Inferior parietal cortex (tissue), 1 donor: ENCODE results near the gene NHLRC1.

Source experiments
- DNase-seq: peaks from one replicate; pipeline ENCODE4 v3.0.0-alpha.2; 2016; ENCODE audit errors: extremely low spot score

NHLRC1 gene

DNA sequence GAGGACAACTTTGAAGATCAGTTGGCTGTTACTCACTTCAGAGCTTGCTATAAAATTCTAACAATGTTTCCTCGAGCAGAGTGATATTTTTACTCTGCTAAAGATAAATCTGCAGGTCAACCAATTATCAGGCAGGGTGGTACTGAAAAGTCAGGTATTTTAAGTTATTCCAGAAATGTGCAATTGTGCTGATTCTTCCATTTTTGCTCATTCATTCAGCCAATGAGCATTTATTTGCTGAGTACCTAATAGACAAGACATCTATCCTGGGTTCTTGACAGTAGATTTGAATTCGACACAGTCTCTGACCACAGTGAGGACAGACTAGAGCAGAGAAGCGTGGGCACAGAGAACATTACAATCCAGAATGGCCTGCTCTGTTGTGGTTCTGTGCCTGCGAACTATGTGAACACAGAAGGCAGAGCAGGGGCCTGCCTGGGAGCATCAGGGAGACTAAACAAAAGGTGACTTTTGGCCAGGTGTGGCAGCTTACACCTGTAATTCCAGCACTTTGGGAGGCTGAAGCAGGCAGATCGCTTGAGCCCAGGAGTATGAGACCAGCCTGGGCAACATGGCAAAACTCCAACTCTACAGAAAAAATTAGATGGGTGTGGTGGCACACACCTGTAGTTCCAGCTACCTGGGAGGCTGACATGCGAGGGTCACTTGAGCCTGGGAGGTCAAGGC, 17.6 kb upstream of the NHLRC1 start:
- DNase-seq: no peak

DNA sequence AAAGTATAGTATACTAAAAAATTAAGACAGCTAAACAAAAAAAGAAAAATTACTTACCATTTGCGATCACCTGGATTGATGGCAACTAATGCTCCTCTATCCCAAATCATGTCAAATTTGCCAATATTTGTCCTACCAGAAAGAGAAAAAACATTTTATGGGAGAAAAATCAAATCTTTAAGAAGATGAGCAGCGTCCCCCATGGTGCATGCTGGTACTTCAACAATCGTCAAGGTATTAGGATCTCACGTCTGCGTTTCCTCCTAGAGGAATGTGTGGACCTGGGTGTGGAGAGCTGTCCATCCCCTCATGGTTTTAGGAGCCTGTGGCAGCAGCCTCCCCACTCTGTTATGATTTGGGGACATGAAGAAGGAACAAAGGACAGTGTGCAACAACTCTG, 16.4 kb upstream of the NHLRC1 start:
- no peak for DNase-seq

DNA sequence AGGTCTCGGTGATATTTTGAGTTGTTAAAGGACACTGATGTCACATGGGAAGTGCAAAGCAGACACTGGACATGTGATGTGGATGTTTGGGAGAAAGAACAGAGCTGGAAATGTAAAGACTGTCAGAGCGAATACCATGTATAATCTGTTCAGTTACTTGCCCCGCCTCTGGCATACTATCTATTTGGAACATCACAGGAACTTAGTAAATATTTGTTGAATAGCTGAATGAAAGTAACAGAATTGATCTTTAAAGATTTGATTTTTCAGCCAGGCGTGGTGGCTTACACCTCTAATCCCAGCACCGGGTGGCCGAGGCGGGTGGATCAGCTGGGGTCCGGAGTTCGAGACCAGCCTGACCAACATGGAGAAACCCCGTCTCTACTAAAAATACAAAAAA, 13.8 kb upstream of the NHLRC1 start:
- DNase-seq: no peak

DNA sequence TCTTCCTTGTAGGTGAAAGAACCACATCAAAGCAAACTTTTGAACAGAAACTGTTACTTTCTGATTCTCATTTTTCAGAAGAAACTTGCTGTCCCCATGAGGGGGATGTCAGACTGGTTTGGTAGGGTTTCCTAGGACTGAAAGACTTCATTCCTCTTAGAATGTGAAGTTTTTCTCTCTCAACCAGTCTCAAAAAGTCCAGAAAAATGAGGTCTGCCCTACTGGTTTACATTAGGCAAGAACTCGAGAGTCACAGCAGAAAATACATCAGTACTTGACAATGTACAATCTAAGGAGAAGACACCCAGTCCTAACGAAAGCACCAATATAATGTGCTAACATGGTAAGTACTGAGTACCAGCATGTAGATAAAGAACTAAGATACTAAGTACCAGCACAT, 12.7 kb upstream of the NHLRC1 start:
- no peak for DNase-seq

DNA sequence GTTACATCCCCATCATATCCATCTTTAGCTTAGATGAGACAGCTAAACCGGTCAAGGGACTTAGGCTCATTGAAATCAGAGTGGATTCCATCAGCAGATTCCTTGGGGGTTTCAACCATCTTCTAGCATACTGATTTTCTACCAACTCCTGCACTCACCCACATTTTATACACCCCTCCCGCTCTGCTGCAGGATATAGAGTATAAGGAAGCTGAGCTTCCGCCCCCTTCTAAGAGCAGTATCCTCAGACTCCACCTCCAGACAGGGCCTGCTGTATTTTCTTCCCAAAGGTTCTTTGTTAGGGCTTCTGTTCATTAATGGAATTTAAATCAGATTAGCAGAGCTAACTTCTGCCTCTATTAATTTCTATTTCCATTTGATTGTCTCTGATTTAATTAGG, 9.9 kb upstream of the NHLRC1 start:
- no peak for DNase-seq

DNA sequence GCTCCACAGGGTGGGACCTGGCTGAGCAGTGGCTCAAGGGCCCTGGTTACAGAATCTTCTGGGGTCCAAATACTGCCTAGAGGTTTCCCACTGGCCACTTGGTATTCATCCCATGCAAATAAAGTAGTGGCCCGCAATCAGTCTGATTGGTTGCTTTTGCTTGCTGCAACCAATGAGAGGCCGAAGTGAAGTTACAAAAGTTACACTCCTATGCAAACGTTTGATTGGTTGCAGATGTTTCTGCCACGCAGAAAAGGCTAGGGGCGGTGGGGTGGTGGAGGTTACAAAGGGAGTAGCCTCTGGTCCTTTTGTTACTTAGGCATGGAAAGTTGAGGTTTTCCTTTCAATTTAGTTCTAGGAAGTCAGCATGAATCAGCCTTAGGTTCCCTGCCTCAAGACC, 3.6 kb upstream of the NHLRC1 start:
- no peak for DNase-seq

DNA sequence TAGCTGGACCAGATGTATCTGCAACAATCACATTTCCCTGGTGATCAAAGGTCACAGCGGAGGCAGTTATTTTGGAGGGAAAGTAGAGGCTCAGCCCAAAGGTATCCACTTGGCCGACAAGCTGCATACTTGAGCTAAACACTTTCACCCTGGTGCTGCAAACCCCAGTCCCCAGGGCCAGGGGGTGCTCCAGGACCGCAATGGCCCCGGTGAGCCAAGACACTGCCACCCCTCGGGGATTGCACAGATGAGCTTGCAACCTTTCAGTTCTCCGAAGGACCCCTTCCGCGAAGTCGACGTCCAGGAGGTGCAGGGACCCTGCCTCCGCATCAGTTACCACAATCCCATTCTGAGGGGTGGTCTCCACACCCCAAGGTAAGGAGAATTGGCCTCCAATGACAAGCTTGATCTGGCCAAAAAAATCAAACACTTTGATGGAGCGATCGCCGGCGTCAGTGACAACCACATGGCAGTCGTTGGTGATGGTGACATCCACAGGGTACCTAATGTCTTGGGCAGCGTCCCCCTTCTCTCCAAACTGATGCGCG, 823 bp downstream of the NHLRC1 start:
- no peak for DNase-seq

DNA sequence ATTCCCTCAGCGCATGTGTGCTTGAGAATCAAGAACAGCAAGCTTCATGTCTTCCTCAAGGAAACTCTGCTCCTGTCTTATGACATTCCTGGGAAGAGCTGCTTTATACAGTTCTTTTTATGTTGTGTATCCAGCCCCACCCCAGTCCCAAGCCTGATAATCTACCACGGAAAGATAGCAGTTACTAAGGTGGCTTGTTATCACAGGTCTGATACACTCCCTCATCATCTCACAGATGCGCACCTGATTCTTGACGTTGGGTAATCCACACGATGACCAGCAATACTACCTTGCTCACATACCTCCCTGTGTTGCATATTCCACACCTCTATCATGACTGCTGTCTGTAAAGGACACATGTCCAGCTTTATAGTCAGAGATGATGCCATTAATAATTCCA, 3.2 kb downstream of the NHLRC1 start:
- DNase-seq: no peak

DNA sequence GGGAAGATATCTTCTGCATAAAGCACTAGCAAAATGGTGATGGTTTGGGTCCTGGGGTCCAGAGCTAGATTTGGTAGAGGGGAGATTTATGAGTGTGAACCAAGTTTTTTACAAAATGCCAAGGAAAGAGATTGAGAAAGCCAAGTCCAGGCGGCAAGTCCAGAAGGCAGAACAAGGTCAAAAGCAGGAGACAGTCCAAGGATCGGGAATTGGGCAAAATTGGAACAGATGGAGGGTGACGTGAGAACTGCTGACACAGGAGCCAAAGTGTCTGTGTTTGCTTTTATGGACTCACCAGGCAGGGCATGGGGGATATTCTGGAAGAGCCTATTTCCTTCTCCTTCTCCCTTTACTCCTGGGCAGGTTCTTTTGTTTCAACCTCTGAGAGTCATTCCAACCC, 4.1 kb downstream of the NHLRC1 start:
- DNase-seq: no peak

DNA sequence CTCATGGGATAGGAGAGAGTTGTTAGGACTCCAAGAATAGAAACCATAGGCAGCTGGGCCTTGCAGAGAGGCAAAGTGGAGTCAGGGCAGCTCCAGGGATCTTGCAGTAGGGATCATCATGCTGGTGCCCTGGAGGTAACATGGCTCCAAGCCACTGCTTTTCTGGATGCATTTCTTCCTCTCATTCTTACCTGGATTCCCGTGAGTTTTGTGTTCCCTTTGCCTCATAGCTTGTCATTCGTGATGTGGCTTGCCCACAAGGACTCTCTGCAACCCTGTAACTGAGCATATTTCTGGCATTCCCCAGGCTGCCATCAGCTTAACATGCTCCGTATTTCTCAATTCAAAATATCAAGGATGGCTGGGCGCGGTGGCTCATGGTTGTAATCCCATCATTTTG, 5.3 kb downstream of the NHLRC1 start:
- no peak for DNase-seq

DNA sequence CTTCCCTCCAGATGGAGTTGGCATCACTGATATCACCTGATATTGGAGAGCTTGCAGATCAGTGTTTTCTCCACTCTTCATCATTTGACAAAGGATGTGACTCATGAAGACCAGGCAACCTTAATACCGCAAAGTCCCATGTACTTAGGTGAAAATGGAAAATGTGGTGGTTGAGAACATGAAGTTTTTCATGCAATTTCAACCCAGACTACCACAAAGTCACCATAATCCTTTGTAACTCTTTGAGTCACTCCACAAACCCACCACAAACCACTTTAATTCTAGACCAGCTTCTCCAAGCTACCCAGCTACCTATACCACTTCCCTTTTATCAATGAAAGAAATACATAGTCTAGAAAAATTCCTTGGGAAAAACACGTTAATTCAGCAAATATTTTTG, 7.1 kb downstream of the NHLRC1 start:
- no peak for DNase-seq

DNA sequence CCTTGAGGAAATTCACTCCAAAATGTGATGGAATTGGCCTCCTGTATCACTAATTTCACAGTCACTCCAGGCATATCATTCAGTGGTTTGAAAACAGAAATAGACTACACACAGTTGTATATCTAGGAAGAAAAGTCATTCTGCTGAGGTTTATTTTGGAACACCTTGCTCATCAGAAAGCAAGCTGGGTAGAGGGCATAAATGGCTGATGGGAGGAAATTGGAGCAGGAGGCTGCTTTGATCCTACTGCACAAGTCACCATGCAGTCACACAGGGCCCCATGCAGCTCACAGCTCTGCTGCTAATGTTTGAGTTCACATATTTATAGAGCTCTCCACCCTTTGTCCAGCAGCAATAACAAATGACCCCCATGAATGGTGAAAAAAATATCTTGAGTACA, 12.3 kb downstream of the NHLRC1 start:
- no peak for DNase-seq

DNA sequence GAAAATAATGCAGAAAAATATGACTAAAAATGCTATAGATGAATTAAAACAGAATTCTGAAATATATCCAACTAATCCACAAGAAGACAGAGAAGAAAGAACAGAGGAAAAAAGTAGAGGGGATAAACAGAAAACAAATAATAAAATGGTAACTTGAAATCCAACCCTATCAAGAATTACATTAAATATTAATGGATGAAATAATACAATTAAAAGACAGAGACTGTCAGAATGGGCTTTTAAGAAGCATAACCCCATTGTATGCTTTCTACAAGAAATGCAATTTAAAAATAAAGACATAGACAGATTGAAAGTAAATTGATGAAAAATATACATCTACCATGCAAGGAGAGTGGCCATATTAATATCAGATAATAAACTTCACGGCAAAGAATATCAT, 15.4 kb downstream of the NHLRC1 start:
- DNase-seq: no peak

DNA sequence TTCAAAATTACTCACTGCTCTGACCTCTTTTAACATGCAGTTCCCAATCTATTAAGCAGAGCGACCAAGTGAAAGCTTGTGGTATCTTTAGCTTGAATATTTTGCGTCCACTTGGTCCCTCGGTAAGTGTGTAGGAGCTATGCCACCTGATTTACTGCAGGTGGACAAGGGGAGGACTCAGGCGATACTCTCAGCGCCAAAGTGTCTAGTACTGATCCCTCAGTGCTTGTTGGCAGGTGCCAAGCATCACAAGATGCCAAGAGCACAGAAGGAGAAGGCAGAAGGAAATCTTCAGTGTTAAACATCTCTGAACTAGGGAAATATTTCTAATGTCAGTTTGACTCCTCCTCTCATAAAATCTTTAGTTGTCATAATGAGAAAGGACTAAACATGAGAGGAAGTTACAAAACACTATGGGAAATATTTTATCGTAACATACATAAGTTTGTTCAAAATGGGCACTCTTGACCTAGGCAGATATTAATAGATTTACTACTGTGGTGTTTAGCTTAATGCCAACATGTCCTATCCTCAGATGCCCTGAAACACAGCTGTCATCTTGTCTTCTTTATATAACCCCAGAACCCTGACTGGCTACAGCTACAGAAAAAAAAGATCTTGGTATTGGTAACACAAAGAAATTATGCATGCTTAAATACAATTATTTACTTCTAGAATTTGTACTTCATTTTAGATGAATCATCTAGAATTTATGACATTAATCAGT, 19.5 kb downstream of the NHLRC1 start:
- no peak for DNase-seq

DNA sequence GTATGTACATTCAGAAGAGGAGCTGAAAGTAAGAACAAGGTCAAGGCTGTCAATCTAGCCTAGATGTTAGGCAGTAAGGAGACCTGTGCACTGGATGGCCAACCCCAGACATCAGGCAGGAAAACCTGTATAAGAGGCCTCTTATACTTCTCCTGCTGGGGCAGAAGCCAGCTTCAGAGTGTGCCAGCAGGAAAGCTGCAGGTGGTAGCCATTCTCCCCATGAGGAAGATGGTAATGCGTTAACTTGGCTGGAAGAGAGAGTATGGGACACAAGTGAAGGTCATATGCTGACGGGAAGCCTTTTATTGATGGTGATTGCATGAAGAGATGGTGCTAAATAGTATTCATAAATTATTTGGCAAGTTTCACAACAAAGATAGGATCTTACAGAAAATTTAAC, 20.6 kb downstream of the NHLRC1 start:
- DNase-seq: no peak

DNA sequence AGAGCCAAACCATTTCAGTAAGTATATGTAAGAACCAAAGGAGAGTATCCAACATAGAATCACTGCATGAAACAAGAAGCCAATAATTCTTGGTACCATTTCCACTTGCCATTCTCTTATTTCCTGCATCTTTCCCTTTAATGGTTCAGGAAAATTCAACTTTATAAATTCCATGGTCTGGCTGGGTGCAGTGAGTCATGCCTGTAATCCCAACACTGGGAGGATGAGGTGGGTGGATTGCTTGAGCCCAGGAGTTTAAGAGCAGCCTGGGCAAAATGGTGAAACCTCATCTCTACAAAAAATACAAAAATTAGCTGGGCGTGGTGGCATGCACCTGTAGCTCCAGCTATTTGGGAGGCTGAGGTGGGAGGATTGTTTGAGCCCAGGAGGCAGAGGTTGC, 21.2 kb downstream of the NHLRC1 start:
- DNase-seq: no peak

DNA sequence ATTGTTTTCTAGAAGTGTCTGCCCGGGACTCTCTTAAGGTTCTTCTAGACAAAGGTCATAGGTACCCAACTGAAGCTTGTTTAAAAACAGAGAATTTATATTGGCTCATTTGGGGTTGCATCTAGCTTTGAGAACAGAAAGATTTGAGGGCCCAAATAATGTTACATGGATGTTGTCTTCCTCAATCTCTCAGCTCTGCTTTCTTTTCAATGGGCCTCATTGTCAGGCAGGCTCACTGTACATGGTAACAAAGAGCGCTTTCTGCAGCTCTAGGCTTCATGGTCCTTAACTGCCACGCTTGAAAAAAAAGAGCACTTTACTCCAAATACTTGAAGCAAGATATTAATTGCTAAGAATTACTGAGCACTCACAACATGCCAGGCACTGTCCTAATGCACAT, 22.2 kb downstream of the NHLRC1 start:
- DNase-seq: peak; percentile 70

DNA sequence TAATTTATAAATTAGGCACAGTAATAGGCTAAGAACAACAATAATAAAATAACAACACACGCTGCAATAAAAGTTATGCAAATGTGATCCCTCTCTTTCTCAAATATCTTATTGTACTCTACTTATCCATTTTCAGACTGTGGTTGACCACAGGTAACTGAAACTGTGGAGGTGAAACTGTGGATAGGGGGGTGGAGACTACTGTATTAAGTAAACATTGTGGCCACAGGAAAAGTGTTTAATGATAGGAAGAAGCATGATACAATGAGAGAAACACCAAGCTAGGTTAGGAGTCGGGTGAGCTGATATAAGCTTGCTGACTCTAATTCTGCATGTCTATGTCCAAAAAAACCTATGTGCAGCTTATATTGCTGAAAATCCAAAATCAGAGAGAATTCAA, 23.0 kb downstream of the NHLRC1 start:
- DNase-seq: peak; percentile 13

DNA sequence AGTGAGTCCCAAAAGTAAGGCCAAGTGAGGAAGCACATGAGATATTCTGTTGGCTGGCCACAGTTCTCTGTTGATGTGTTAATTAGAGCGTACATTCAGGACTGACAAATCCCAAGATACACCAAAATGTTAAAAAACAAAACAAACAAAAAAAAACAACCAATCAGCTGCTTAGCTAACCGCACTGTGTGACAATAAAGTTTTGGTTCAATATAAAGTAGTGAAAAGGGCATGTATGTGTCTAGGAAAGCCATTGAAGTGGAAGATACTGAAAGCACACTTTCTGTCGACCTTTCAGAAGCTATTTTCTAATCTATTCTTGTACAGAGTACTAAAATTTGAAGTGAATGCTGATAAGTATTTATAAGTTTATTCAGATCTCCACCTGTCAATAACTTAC, 26.1 kb downstream of the NHLRC1 start:
- DNase-seq: no peak

DNA sequence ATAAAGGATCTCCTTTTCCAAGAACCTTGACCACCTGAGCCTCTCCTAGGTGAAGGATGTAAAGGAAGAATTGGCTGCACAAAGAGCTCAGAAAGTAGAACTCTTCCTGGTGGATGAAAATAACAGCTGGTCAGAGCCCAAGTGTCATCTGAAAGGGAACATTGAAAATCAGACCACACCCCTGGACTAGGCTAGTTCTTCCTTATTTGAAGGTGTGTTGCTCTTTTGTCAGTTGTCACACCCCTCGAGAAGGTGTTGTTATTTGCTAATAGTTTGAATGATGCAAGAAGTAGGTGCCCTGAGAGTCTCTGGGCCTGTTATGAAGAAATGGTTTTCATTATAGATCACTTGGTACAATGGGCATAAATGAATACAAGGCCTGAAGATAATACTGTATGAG, 31.1 kb downstream of the NHLRC1 start:
- no peak for DNase-seq

DNA sequence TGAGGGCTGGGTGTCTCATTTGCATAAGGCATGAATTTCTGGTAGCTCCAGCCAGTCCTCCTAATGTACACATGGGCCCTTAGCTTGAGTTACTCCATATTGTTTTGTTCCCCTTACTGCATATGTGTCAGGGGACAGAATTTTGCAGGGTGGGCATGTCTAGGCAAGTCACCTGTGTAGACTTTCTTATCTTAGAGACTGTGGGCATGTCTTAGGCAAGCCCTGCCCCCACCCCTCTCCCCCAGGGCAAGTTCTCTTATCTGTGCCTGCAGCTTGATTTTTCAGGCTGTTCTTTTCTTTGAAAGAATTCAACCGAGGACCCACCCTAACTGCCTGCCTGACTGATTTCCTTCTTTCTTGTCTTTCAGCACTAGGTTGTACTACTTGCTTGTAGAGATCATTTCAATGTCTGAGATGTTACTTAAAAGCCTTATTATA, 32.1 kb downstream of the NHLRC1 start:
- DNase-seq: no peak

DNA sequence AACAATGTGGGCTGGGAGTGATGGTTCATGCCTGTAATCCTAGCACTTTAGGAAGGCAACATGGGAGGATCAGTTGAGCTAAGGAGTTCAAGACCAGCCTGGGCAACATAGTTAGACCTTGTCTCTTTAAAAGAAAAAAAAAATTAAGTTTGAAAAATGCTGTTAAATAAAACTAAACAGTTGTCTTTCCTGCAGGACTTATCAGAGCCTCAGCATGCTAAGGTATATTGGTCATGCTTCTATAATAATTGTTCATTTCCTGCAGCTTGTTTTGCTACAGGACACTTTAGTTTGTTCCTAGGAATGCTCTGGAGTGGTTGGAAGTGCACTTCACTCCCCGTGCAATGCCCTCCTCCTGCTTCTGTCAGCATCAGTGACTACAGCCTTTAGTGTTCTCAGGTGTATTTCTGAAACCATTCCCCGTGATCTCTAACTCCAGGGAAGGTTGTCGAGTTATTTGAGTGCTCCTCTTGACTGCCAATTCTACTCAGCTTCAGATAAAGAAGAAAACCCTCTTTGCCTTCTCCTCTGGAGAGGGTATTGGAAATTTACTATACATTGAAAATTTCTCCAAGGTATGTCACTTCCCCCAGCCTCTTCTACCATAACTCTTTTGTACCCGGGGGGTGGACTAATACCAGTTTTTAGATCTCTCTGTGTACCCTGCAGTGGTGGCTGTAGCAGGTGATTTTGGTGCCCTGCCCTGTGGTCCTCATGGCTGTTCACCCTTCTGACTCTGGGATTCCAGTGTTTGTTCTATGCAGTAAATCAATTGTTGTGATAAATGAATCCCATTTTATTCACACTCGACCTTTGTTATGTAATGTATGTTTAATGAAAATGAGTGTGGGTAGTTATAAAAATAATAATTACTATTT, 33.8 kb downstream of the NHLRC1 start:
- DNase-seq: no peak
